Neural cell (in vitro differentiated cells): ENCODE data around the gene CD300LG.

Source experiments
- EP300 ChIP-seq: fragments of 450-650 bp; conservative IDR thresholded peaks from 2 replicates; pipeline ENCODE4 v1.6.1; 2014; ENCODE audit warnings: antibody characterized with exemption, mild to moderate bottlenecking, moderate library complexity; ENCODE audit not compliant: poor library complexity, severe bottlenecking
- EZH2 ChIP-seq: fragments of 200-600, 300-800 bp; shearing (Covaris generic), sonication (generic); IDR thresholded peaks from 2 replicates; pipeline ENCODE4 v1.6.1; 2014; ENCODE audit warnings: antibody characterized with exemption, low read length, borderline replicate concordance, mild to moderate bottlenecking; ENCODE audit not compliant: insufficient read depth, poor library complexity, severe bottlenecking
- POLR2AphosphoS5 ChIP-seq: IDR thresholded peaks from 2 replicates; pipeline ENCODE4 v1.6.1; 2012
- RAD21 ChIP-seq: fragments of 450-650 bp; conservative IDR thresholded peaks from 2 replicates; pipeline ENCODE4 v1.6.1; 2014; ENCODE audit warnings: antibody characterized with exemption, mild to moderate bottlenecking, moderate library complexity
- SMC3 ChIP-seq: fragments of 450-650 bp; conservative IDR thresholded peaks from 2 replicates; pipeline ENCODE4 v1.6.1; 2014; ENCODE audit warnings: antibody characterized with exemption, mild to moderate bottlenecking, moderate library complexity; ENCODE audit not compliant: poor library complexity
- TAF1 ChIP-seq: IDR thresholded peaks from 2 replicates; pipeline ENCODE4 v1.6.1; 2012; ENCODE audit warnings: low read depth
- TF ChIP-seq, protein P1 (sequence below): fragments of 450-650 bp; IDR thresholded peaks from 2 replicates; pipeline ENCODE4 v1.5.1; 2014; ENCODE audit warnings: antibody characterized with exemption, mild to moderate bottlenecking, moderate library complexity; ENCODE audit not compliant: poor library complexity, severe bottlenecking
- TF ChIP-seq, protein P2 (sequence below): IDR thresholded peaks from 2 replicates; pipeline ENCODE4 v1.6.1; 2012; ENCODE audit warnings: borderline replicate concordance

DNA sequence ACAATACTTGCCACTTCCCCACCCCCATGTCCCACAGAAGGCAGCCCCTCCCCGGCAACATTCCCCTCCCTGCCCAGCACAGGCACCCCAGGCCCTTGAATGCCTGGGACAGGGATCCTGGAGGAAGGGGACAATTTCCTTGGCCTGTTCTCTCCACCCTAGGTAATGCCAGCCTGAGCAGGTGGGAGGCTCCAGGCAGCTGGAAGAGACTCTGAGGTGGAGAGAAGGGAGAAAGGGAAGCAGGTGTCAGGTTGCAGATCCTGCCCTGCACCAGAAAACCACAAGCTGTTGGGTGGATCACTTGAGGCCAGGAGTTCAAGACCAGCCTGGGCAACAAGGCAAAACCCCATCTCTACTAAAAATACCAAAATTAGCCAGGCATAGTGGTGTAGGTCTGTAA, 51.5 kb downstream of the CD300LG start:
- TF ChIP-seq, protein P1, sequence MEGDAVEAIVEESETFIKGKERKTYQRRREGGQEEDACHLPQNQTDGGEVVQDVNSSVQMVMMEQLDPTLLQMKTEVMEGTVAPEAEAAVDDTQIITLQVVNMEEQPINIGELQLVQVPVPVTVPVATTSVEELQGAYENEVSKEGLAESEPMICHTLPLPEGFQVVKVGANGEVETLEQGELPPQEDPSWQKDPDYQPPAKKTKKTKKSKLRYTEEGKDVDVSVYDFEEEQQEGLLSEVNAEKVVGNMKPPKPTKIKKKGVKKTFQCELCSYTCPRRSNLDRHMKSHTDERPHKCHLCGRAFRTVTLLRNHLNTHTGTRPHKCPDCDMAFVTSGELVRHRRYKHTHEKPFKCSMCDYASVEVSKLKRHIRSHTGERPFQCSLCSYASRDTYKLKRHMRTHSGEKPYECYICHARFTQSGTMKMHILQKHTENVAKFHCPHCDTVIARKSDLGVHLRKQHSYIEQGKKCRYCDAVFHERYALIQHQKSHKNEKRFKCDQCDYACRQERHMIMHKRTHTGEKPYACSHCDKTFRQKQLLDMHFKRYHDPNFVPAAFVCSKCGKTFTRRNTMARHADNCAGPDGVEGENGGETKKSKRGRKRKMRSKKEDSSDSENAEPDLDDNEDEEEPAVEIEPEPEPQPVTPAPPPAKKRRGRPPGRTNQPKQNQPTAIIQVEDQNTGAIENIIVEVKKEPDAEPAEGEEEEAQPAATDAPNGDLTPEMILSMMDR = no peak
- TF ChIP-seq, protein P2, sequence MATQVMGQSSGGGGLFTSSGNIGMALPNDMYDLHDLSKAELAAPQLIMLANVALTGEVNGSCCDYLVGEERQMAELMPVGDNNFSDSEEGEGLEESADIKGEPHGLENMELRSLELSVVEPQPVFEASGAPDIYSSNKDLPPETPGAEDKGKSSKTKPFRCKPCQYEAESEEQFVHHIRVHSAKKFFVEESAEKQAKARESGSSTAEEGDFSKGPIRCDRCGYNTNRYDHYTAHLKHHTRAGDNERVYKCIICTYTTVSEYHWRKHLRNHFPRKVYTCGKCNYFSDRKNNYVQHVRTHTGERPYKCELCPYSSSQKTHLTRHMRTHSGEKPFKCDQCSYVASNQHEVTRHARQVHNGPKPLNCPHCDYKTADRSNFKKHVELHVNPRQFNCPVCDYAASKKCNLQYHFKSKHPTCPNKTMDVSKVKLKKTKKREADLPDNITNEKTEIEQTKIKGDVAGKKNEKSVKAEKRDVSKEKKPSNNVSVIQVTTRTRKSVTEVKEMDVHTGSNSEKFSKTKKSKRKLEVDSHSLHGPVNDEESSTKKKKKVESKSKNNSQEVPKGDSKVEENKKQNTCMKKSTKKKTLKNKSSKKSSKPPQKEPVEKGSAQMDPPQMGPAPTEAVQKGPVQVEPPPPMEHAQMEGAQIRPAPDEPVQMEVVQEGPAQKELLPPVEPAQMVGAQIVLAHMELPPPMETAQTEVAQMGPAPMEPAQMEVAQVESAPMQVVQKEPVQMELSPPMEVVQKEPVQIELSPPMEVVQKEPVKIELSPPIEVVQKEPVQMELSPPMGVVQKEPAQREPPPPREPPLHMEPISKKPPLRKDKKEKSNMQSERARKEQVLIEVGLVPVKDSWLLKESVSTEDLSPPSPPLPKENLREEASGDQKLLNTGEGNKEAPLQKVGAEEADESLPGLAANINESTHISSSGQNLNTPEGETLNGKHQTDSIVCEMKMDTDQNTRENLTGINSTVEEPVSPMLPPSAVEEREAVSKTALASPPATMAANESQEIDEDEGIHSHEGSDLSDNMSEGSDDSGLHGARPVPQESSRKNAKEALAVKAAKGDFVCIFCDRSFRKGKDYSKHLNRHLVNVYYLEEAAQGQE = no peak
- TF ChIP-seq EZH2 (no peak), RAD21 (no peak), POLR2AphosphoS5 (no peak), EP300 (no peak), TAF1 (no peak), SMC3 (no peak)
